ENCODE measurements around the gene CHAT. TPM values are rescaled to one million over a fixed set of nuclear protein-coding genes. Genes with fewer than 3 reads are reported as not detected.

CHAT gene
- total RNA-seq, 2 donors from 2014 or later = 0.26 TPM; not detected in 1

- Histone ChIP-seq H3K36me3 (replicated peaks in 1 of 2; ENCODE audit: insufficient read depth in 1 of 2, low read depth in 2 of 2) (no peaks in the 10 kb centered on the region), H3K9me3 (no peaks in the 10 kb centered on the region), H3K4me1 (no peaks in the 10 kb centered on the region), H3K27me3 (no peaks in the 10 kb centered on the region), H3K4me3 (no peak overlapping the region), H3K27ac (no peak overlapping the region)
- no peak for TF ChIP-seq CTCF (IDR thresholded peaks at IDR 0.05)
- no peak for TF ChIP-seq POLR2A (IDR thresholded peaks at IDR 0.05)
- no peak for ATAC-seq
- no peak for DNase-seq
- intact Hi-C loops (cut with DNase I) = no loop called here
- 61 to 71% methylated on average over 4 of the region's 4 CpGs for WGBS, 2 donors
Observed at GRCh38 chr10:49647554-49647953, 33.7 kb downstream of the CHAT start.

- Histone ChIP-seq H3K27me3 (no peaks in the 10 kb centered on the region), H3K4me1 (no peaks in the 10 kb centered on the region), H3K36me3 (replicated peaks in 1 of 2; ENCODE audit: insufficient read depth in 1 of 2, low read depth in 2 of 2) (no peaks in the 10 kb centered on the region), H3K4me3 (no peak overlapping the region), H3K27ac (no peak overlapping the region), H3K9me3 (no peaks in the 10 kb centered on the region)
- ATAC-seq = no peak
- no peak for DNase-seq
- intact Hi-C loops (cut with DNase I) = no loop called here
- TF ChIP-seq POLR2A (IDR thresholded peaks at IDR 0.05) = no peak
- TF ChIP-seq CTCF (IDR thresholded peaks at IDR 0.05) = no peak
- WGBS, 2 donors = 65 to 70% methylated on average over 15 to 18 of the region's 18 CpGs
Observed at GRCh38 chr10:49647985-49648795, 34.4 kb downstream of the CHAT start.

- no peaks in the 10 kb centered on the region for H3K9me3 ChIP-seq
- WGBS, 2 donors = 14 to 35% methylated on average over 6 to 17 of the region's 17 CpGs
- no peak overlapping the region for H3K4me3 ChIP-seq
- ATAC-seq = no peak
- no peaks in the 10 kb centered on the region for H3K27me3 ChIP-seq
- no peak for DNase-seq
- no peak overlapping the region for H3K27ac ChIP-seq
- no peaks in the 10 kb centered on the region for H3K36me3 ChIP-seq (replicated peaks in 1 of 2; ENCODE audit: insufficient read depth in 1 of 2, low read depth in 2 of 2)
- TF ChIP-seq POLR2A (IDR thresholded peaks at IDR 0.05) (no peak), CTCF (IDR thresholded peaks at IDR 0.05) (no peak)
- H3K4me1 ChIP-seq = no peaks in the 10 kb centered on the region
- intact Hi-C loops (cut with DNase I) = no loop called here
Observed at GRCh38 chr10:49649294-49649693, 35.5 kb downstream of the CHAT start.

GRCh38 chr10:49649936-49650723 is 36.3 kb downstream of the CHAT start:
- Histone ChIP-seq H3K4me1 (no peaks in the 10 kb centered on the region), H3K27me3 (no peaks in the 10 kb centered on the region), H3K27ac (no peak overlapping the region), H3K9me3 (no peaks in the 10 kb centered on the region), H3K4me3 (no peak overlapping the region), H3K36me3 (replicated peaks in 1 of 2; ENCODE audit: insufficient read depth in 1 of 2, low read depth in 2 of 2) (no peaks in the 10 kb centered on the region)
- TF ChIP-seq CTCF (IDR thresholded peaks at IDR 0.05) (no peak), POLR2A (IDR thresholded peaks at IDR 0.05) (no peak)
- DNase-seq (no peak), ATAC-seq (no peak)
- 34 to 53% methylated on average over 8 of the region's 8 CpGs for WGBS, 2 donors
- intact Hi-C loops (cut with DNase I) = no loop called here

Data from body of pancreas (tissue), 4 donors.